Activated CD8-positive, alpha-beta memory T cell treated with anti-CD3 and anti-CD28 coated beads for 4 hours (primary cell): ENCODE measurements around the gene SLC9A9.

Experiments used
- DNase-seq, 2 donors: peaks; one replicate each; pipeline ENCODE4 v3.0.0-alpha.2; 2020; ENCODE audit warnings: low read depth in 2 of 2

Gene SLC9A9

DNA sequence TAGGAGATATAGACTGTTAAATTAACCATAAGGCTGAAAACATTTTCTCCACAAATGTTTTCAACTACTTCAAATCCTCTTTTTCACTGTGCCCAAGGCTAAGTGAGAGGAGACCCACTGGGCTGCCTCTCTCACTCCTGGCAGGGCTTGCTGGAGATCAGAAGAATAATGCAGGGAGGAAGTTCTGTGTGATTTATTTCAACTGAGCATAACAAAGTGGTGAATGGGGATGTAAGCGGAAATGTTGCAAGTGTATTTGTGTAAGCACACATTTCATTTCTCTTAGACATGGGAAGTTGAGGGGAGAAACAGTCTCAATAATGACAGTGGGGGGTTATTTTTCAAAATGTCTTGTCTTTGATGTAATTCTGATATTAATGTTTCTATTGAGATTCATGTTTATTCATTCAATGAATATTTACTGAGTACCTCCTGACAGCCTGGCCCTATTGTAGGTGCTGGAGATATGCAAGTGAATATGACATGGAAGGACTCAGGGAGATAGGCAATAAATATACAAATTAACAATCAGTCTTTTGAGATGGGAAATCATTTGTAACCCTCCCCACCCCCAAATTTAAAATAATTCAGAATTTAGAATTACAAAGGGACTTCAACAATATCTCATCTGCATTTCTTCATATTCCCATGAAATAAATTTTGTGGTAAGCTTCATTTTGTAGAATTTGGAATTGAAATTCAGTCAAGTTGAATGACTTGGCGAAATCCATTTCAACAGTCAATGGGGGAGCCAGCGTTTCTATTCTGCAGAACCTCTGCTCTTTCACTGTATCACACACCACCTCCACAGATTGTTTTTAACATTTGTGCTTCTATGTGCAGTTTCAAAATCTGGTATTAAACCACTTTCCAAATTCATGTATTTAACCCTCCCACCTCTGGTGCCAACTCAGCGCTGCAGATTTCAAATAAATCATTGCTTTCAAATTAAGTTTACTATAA lies 247.2 kb downstream of the SLC9A9 start:
- no peak for DNase-seq

DNA sequence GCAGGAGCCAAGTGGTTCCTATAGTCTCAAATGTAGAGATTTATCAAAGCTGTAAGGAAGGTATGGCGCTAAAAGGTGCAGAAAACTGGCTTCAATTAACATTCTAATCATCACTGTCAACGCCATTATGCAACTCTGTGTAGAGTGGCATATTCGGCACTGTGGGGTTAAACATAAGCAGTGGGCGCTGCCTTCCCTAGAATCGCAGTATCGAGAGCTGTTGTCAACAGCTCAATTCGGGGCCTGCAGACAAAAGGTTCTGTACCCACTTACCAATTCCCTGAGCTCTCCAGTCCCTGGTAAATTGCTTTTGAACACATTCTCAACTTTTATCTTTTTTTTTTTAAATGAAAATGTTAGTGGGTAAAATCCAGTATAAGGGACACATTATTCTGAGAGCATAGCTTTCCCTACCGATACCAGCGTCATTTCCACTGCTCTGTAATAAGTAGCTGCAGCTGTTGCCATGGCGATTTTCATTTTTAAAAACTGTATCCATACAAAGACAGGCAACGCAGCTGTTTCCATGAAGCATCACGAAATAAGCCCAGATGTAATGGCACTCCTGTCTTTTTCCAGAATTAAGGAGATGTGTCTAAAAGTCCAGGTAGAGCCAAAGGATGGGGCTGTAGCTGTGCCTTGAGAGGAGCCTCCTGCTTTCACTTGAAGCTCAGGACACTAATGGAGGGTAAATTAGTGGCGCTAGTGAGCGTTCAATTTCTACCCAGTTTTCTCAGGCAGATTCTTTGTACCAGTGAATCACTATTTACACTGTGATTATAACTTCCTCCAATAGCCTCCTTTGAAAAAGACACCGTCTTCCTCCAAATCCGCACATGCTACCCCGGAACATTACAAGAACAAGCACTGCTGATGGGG lies 250.3 kb downstream of the SLC9A9 start:
- no peak for DNase-seq

DNA sequence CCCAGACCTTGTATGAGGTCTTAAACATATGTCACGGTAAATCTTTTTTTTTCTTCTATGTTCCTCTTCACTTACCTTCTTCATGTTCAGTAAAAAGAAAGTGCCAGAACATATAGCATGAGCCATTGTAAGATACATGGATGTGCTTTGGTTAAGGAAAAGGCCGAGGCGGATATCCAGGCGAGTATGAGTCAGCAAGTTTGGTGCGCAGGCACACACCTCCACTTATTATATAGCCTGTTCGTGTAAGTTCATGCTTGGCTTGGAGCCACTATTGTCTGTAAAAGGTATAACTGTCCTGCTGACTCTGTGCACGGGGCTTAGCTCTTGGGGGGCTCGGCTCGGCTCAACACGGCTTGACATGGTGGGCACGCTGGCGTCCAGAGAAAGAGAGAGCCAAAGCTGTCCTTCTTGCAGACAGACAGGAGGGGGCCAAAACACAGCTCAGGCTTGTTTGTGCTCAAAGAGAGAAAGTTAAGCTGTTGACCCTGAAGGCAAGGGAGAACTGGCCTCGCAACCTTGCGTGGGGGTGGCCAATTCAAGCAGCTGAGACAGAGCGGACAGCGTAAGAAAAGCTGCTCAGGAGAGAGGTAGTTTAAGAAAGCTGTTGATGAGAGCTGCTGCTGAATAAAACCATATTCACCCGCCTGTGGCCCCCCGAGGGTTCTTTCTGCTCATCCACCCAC lies 251.2 kb downstream of the SLC9A9 start:
- no peak for DNase-seq

DNA sequence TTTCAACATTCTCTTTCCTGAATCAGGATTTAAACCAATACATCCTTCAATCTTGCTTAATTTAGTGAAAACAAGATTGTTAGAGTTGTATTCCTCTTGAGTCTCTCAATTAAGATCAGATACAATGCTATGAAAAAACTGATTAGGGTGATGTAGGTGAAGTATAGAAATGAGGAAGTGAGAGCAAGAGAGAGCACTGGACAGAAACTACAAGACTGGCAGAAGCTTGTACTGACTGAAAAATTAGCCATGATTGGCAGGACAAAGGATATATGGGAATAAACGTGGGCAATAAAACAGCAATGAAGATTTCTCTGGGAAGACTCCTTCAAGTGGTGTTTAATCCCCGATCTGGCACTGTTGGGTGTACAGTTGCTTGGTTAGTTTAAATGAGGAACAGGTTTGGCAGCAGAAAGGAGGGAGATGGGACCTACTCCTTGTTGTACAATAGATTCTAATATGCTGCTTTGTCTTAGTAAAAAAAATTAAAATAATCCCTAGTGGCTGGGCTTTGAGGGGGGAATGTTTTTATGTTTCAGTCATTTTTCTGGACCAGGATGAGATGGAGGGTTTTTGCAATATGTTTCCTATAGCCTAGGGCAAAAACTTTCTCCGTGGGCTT lies 252.7 kb downstream of the SLC9A9 start:
- no peak for DNase-seq

DNA sequence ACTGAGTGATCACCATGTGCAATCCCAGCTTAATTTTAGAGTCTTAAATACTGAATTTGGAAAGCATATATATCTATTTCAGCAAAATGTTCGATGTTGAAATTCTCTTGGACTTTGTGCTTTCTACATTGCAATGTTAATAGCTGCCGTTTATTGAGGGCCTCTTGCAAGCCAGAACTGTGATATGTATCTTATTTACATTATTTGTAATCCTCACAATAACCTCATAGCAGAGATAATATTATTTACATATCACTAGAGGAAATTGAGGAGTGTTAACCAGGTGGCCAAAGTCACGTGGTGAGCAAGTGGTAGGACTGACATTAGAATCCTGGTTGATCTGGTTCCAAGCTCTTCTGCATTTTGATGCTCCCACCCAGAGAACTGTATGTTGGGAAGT lies 254.1 kb downstream of the SLC9A9 start:
- DNase-seq, result no peak

DNA sequence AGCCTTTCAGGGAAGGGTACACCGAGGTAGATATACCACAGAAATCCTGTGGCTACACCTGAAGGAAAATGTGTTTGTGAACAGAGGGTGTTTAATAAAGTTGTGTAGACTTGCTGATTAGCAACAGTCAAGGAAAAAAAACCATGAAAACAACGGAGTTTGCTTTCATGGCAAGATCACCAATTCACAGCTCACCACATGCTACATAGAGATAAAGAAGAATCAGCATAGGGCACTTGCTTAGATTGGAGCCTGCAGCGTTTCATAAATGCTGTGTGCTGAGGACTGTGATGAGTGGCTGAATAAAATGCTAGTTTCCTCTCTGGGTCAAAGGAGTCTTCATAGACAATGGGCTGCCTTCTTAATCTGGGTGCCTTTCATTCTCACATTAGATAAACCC lies 257.6 kb downstream of the SLC9A9 start:
- DNase-seq, result no peak

DNA sequence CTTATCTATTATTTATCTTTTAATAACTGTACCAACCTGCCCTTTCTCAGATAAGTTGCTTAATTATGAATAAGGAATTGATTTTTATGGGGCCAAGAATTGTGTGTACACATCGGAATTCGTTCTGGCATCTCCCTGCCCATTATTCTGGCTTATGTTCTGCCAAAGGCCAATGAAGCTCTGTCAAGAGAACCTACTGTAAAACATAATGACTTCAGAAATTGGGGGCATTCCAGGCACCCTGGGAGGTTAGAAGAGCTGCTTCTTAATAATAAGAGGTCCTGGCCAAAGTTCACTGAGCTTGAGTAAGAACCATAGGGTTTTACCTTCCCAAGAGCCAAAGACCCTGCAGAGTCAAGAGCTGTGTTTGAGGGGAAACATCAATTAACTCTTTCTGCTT lies 261.7 kb downstream of the SLC9A9 start:
- no peak for DNase-seq

DNA sequence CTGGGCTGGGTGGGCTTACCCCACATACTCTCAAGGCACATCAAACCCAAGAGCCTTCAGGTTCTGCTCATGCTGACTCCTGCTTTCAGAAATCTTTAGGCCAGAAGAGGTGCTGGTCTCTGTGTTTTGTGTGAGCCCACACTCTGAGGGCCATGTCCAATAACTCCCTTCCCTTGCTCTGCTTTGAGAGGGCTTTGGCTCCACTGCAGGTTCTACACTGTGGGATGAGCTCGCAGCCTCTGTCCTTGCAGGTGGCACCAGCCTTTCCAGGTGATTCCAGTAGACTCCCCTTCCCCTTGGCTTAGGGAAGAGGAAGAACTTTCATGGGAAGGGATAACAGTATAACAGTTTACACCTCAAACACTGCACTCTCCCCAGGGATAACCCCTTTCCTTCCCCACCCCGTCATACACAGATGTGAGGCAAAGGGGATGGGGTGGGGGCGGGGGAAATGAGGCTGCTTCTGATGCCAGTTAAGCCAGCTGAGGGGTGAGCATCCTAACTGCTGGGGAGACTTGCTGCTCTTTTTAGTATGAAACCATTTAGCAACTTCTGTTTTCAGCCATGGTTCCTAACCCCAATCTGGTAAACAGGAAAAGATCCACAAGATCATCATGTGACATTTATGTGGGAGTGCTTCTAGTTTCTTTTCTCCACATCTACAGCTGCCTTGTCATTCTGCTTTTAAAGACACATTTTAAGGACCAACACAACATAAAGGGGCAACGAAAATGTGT lies 262.4 kb downstream of the SLC9A9 start:
- DNase-seq, result no peak

DNA sequence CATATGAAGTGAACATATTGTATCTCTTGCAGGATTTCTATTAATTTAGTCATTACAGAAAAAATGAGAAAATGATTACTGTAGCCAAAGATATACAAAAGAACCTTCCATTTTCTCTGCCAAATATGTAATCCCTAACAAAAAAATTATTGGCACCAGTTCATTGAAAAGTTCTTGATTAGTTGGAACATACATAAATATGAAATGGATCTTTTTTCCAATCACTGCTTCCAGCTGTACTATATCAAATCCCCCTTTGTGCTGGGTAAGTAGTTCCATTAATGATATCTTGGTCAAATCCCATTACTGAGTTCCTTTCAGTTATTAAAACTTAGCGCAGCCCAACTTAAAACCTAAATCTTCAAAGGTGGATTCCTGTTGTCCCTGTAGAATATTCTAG lies 263.8 kb downstream of the SLC9A9 start:
- no peak for DNase-seq

DNA sequence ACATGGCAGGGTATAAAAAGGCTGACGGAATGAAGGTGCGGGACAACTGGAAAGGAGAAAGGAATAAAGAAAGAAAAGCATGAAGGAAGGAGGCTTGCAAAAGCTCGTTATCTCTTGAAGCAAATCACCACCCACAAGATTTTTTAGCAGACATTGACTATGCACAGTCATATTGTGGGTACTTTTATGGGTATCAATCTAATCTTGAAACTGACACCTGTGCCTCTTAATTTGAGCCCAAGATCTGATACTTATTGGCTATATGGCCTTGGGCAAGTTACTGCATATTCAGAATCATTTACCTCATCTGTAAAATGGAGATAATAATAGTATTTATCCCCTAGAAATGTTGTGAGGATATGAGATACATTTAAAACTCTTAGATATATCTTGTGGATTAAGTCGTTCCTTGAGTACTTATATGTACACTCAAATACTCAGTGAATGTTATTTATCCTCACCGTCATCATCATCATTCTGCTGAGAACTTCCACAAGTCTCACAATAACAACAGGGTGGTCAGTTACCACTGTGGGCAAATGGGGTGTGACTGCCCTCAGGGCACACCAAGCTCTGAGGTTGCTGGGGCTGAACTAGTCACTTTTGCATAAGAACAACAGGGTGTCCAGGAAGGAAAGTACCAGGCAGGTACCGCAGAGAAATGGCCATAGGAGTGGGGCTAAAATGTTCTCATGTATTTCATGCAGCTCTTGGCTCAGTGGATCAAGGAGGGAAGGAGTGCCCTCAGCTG lies 266.1 kb downstream of the SLC9A9 start:
- no peak for DNase-seq

DNA sequence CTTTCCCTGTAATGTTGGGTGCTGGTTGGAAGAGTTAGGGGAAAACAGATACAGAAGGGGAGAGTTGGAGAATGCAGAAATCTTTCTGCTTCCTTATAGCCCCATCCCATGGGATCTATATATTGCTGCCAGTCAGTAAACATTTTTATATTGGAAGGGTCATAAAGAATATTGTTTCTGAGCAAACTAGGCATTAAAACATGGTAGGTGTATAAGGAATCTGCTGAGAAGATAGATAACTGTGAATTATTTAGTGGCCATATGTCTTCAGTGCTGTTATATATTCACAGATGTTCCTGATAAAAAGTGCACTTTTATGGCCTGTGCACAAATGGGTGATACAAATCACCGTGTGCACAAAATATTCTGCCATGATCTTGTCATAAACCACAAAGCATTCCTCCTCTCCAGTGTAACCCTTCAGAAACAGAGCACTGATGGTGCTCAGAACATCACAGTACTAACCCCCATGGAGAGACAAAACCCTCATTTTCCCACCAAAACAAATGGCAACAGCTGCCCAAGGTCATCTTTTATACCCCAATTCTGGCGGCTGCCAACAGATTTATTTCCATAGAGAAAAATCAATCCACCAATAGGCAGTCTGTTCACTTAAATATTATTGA lies 269.3 kb downstream of the SLC9A9 start:
- DNase-seq, result no peak

DNA sequence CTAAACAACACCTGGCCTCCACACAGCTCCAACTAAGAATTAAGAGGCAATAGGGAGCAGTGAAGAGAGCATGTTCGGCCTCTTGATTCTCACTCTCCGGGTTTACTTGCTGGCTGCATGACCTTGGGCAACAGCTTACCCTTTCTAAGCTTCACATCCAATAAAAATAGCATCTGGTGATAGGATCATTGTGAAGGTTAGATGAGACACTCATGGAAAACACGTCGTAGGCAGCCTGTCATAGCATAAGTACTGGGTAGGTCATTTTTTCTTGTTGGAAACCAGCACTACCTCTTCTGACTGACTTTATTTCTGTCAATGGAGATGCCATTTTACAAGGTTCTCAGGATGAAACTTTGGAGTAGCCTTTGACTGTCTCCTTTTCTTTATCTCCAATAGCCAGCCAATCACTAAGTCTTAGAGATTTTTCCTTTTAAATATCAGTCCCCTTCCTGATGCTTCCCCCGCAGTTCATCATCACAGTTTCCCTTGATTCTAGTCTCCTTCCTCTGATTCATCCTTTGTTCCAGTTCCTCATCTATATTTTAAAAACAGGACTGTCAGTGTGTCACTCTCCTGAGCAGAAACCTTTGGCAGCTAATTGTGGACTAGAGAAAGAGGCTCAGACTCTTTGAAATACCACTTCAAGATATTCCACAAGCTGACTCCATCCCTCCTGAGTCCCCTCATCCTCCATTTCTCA lies 271.5 kb downstream of the SLC9A9 start:
- no peak for DNase-seq

DNA sequence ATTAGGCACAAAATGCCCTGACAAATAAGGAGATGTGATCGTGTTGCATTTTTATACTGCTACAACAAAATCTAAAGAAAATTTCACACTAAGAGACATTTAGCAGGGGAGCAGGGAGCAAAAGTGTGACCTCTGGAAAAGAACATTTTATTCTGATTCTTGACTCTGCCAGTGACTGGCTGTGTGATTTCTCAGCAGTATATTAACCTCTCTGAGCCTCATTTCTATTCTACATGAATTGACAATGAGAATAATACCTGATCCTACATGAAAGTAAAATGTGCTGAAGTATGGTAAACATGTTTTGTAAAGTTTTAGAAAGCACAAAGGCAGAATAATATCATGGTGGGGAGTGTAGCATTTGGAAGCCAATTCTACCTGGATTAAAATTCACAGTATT lies 273.3 kb downstream of the SLC9A9 start:
- DNase-seq, result no peak

DNA sequence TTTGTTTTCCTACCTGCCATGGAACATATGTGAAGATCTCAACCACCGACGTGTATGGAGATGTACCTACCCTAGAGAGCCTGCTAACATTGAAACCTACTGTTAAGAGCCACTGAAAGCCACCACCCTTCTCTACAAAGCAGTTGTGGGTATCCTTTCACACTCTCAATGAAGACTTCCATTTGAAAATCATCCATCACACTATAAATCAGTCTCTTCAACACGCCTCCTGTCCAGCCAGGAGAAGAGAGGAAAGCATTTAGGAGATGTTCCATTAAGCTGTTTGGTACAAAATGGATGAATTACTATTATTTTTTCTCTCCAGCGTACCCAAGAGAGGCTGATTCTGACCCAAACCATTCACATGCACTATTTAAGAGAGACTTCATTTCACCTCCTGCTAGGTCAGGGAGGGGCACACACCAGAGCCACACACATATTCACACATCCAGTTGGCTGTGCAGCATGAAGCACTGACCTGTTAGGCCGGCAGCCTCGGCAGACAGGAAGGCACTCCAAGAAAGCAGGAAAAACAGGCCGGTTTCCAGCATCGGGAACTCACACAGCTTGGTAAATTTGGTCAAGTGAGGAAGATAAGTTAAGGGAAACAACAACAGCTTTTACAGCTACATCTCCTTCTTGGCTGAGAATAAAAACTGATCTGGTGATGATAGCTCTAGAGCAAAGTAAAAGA lies 274.5 kb downstream of the SLC9A9 start:
- DNase-seq, result no peak

DNA sequence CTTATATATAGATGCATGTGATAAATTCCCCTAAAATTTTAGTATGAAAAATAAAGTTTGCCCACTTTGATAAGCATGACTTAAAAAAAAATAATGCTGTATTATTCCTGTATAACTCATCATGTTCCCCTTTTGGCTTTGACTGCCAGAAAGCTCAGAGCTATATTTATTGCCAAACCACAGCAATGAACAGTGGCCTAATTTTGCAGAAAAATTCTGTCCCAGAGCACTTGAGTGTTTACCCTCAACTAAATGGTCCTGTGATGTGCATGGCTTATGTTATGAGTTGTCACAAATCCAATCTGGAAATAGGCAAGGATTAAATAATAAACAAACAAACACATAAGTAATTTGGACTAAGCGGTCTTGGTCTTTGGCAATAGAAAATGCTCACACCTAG lies 276.7 kb downstream of the SLC9A9 start:
- DNase-seq, result no peak

DNA sequence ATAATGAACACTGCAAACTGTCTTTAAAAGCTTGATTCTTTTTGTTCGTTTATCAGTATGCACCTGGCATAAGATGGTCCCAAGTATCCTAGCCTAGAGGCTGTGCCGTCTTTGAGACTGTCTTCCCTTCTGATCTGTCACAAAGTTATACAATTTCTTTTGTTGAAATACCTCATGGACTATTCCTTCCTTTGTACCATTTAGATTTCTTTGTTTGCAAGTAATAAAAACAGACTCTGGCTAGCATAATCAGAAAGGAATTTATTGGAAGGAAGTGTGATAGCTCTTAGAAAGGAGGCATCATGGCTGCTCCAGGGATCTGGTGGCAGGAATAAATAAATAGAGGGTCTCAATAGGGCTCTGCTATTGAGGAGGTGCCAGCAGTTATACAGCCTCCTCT lies 280.4 kb downstream of the SLC9A9 start:
- no peak for DNase-seq

DNA sequence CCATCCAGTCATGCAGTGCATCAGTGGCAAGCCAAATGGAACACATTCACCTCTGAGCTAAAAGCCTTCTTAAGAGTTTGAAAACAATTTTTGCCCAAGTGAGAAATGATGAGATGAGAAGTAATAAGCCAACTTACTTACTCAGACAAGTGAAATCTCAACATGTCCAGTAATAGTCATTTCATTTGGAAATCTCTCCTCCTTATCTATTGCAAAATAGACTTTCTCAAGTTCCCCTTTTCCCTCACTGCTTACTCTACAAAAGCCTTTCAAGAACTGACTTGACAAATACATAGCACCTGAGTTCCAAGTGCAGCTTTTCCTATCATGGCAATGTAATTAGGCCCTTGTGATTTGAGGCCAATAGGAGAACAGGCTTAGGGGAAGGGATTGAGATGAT lies 282.3 kb downstream of the SLC9A9 start:
- no peak for DNase-seq

DNA sequence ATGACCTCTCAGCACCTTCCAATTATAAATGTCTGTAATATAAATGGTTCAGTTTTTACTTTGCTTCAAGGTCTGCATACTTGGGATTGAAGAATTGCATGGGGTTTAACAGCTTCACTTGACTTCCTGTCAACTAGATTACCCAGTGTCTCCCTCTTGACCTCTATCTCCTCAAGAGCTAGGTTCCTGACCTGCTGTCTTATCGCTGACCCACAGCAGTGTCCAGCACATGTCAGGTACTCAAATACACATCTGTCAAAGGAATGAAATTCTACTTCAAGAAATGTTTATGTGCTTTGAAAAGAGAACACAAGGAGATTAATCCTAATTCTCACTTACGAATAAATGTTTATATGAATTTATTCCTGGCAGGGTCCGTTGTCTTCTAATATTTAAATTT lies 284.5 kb downstream of the SLC9A9 start:
- no peak for DNase-seq

DNA sequence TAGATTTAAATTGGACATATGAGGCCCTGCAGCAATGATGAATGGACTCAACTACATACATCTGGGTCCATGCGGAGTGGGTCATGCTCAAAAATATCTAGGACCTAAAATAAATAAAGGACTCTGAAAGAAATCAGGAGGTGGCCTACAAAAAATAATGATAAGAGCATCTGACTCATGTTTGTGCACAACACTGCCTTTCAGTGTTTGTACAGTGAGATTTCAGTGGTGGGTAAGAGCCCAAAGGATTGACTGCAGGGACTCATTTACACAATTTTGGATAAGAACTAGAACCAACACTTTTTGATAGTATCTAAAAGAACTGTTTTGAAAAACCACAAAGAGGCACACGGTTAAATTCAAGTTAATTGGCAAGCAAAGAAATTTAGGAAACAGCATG lies 285.5 kb downstream of the SLC9A9 start:
- DNase-seq, result no peak
